HEK293 (cell line): ENCODE data around the gene AEBP2.

Source experiments
- CTCF ChIA-PET: fragments of 350-600 bp; formaldehyde crosslinking; extraction: SDS; loops from one replicate; lab custom pipeline; 2021; ENCODE audit warnings: antibody characterized with exemption; lab: Yijun Ruan, JAX
- POLR2A ChIA-PET: fragments of 300-600 bp; formaldehyde crosslinking; extraction: SDS; loops from one replicate; lab custom pipeline; 2020; ENCODE audit warnings: antibody characterized with exemption, inconsistent platforms; lab: Yijun Ruan, JAX
- H3K27ac ChIP-seq: fragments of 200-500 bp; sonication (Bioruptor generic); 2 replicates; pipeline ENCODE4 v1.5.1; 2014; ENCODE audit warnings: low read depth, low read length, control low read depth, inconsistent platforms; ENCODE audit errors: extremely low read depth
- H3K36me3 ChIP-seq, 2 experiments: fragments of 200-500 bp in 1 of 2; sonication (Bioruptor generic) in 1 of 2; 1 replicate in 1 of 2; 2 replicates in 1 of 2; pipeline ENCODE4 v1.5.1; 2014 to 2017; ENCODE audit warnings: inconsistent platforms in 2 of 2, low read length in 2 of 2; ENCODE audit not compliant: control insufficient read depth in 2 of 2, insufficient read depth in 1 of 2
- H3K4me1 ChIP-seq: fragments of 200-500 bp; sonication (Bioruptor generic); 2 replicates; pipeline ENCODE4 v1.5.1; 2014; ENCODE audit warnings: mild to moderate bottlenecking, low read length, inconsistent platforms; ENCODE audit not compliant: control insufficient read depth, insufficient read depth
- H3K4me3 ChIP-seq: 2 replicates; pipeline ENCODE4 v1.5.1; 2011; ENCODE audit warnings: low read depth, mild to moderate bottlenecking, control low read depth, low read length, moderate library complexity
- H3K9me3 ChIP-seq: fragments of 200-500 bp; sonication (Bioruptor generic); 2 replicates; pipeline ENCODE4 v1.5.1; 2014; ENCODE audit warnings: low read depth, low read length, inconsistent platforms; ENCODE audit not compliant: control insufficient read depth, insufficient read depth
- BCL11B ChIP-seq: fragments of 450-650 bp; formaldehyde crosslinking; IDR thresholded peaks from 2 replicates; pipeline ENCODE4 v1.5.1; 2016; ENCODE audit warnings: low read depth, missing biosample characterization, missing genetic modification characterization
- IKZF3 ChIP-seq: fragments of 450-650 bp; IDR thresholded peaks from 2 replicates; pipeline ENCODE4 v1.5.0; 2018; ENCODE audit warnings: missing biosample characterization, mild to moderate bottlenecking, missing genetic modification characterization, moderate library complexity
- INSM2 ChIP-seq: fragments of 450-650 bp; formaldehyde crosslinking; IDR thresholded peaks from 2 replicates; pipeline ENCODE4 v1.5.1; 2016; ENCODE audit warnings: missing biosample characterization, missing genetic modification characterization
- PBX3 ChIP-seq: sonication (generic); formaldehyde crosslinking; IDR thresholded peaks from 2 replicates; pipeline ENCODE4 v1.8.1; 2022; ENCODE audit warnings: mild to moderate bottlenecking, moderate library complexity, missing genetic modification reagents
- WT1 ChIP-seq: fragments of 450-650 bp; formaldehyde crosslinking; IDR thresholded peaks from 2 replicates; pipeline ENCODE4 v1.5.1; 2016; ENCODE audit warnings: missing biosample characterization, missing genetic modification characterization
- ZNF121 ChIP-seq: fragments of 450-650 bp; formaldehyde crosslinking; IDR thresholded peaks from 2 replicates; pipeline ENCODE4 v1.5.1; 2016; ENCODE audit warnings: missing biosample characterization, missing genetic modification characterization
- ZNF155 ChIP-seq: fragments of 450-650 bp; formaldehyde crosslinking; IDR thresholded peaks from 2 replicates; pipeline ENCODE4 v1.5.1; 2016; ENCODE audit warnings: missing biosample characterization, missing genetic modification characterization
- ZNF184 ChIP-seq: fragments of 450-650 bp; IDR thresholded peaks from 2 replicates; pipeline ENCODE4 v1.5.1; 2018; ENCODE audit warnings: missing biosample characterization, mild to moderate bottlenecking, missing genetic modification characterization
- ZNF580 ChIP-seq: fragments of 450-650 bp; formaldehyde crosslinking; IDR thresholded peaks from 2 replicates; pipeline ENCODE4 v1.5.1; 2016; ENCODE audit warnings: missing biosample characterization, missing genetic modification characterization
- ZNF624 ChIP-seq: fragments of 450-650 bp; formaldehyde crosslinking; IDR thresholded peaks from 2 replicates; pipeline ENCODE4 v1.5.1; 2017; ENCODE audit warnings: missing biosample characterization, missing genetic modification characterization
- ZNF707 ChIP-seq: fragments of 450-650 bp; formaldehyde crosslinking; IDR thresholded peaks from 2 replicates; pipeline ENCODE4 v1.5.1; 2016; ENCODE audit warnings: missing biosample characterization, missing genetic modification characterization
- TF ChIP-seq, protein P1 (sequence below): fragments of 450-650 bp; formaldehyde crosslinking; IDR thresholded peaks from 2 replicates; pipeline ENCODE4; 2016; ENCODE audit warnings: missing biosample characterization, missing genetic modification characterization

The AEBP2 gene

GRCh38 chr12:19553175-19553574, 113.9 kb downstream of the AEBP2 start (continued):
- no peak for TF ChIP-seq INSM2 (tag by site-specific recombination)
- TF ChIP-seq ZNF707 (tag by site-specific recombination), result no peak

- Histone ChIP-seq H3K4me1 (no peaks in the 10 kb centered on the region), H3K4me3 (no peak overlapping the region), H3K9me3 (no peaks in the 10 kb centered on the region), H3K27ac (no peak overlapping the region), H3K36me3 (no peaks in the 10 kb centered on the region)
- POLR2A ChIA-PET, result no interaction called here
- CTCF ChIA-PET, result interaction anchor here (0.6 to 1.4 kb wide), 2 partner anchors 11 to 14 kb away, joined by 3 read pairs; no protein-coding TSS in a partner anchor
- TF ChIP-seq ZNF624 (tag by site-specific recombination) (no peak), WT1 (tag by site-specific recombination) (no peak), ZNF155 (tag by site-specific recombination) (no peak), IKZF3 (tag by site-specific recombination) (no peak), ZNF184 (tag by site-specific recombination) (no peak), ZNF121 (no peak), BCL11B (tag by site-specific recombination) (no peak), PBX3 (no peak), ZNF580 (tag by site-specific recombination) (no peak)
- TF ChIP-seq, protein P1, sequence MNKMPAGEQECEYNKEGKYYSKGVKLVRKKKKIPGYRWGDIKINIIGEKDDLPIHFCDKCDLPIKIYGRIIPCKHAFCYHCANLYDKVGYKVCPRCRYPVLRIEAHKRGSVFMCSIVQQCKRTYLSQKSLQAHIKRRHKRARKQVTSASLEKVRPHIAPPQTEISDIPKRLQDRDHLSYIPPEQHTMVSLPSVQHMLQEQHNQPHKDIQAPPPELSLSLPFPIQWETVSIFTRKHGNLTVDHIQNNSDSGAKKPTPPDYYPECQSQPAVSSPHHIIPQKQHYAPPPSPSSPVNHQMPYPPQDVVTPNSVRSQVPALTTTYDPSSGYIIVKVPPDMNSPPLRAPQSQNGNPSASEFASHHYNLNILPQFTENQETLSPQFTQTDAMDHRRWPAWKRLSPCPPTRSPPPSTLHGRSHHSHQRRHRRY, result no peak
Observed at GRCh38 chr12:19561411-19561961, 122.2 kb downstream of the AEBP2 start.
